Kidney (tissue), 22 donors: ENCODE results near the gene LIX1. TPM values are rescaled to one million over a fixed set of nuclear protein-coding genes. Genes with fewer than 3 reads are reported as not detected.
"Not testable (repeated sequence)": the region's sequence is repeated elsewhere in the genome, so short reads cannot be mapped to it uniquely, and the experiment has no call there.

ENCODE experiments used
- DNase-seq, 5 donors: peaks; one replicate each; pipeline ENCODE4 v3.0.0-alpha.2; 2013 to 2020
- FAIRE-seq: peaks from 2 replicates; lab custom pipeline; 2012; peaks lifted over from hg19 to GRCh38; lab: Jason Lieb, UNC
- H3K27ac ChIP-seq, 2 donors: one replicate each; pipeline ENCODE4 v1.7.0; 2013; ENCODE audit warnings: low read depth in 2 of 2, low read length in 2 of 2, inconsistent platforms in 1 of 2
- H3K27me3 ChIP-seq: one replicate; pipeline ENCODE4 v1.7.1; 2013; ENCODE audit warnings: low read length, inconsistent platforms; ENCODE audit not compliant: control insufficient read depth, insufficient read depth
- H3K36me3 ChIP-seq, 3 donors: one replicate each; pipeline versions ENCODE4 v1.7.0 to v1.7.1; 2013; ENCODE audit warnings: low read length in 3 of 3, control low read depth in 1 of 3, inconsistent platforms in 1 of 3; ENCODE audit not compliant: insufficient read depth in 3 of 3, control insufficient read depth in 2 of 3
- H3K4me1 ChIP-seq, 3 donors: one replicate each; pipeline versions ENCODE4 v1.7.0 to v1.7.1; 2013; ENCODE audit warnings: low read length in 3 of 3, inconsistent platforms in 1 of 3, low read depth in 1 of 3; ENCODE audit not compliant: control insufficient read depth in 2 of 3, insufficient read depth in 2 of 3
- H3K4me3 ChIP-seq, 3 donors: one replicate each; pipeline versions ENCODE4 v1.7.0 to v1.8.1; 2013; ENCODE audit warnings: low read length in 3 of 3, control low read depth in 1 of 3, inconsistent platforms in 1 of 3
- H3K9ac ChIP-seq, 3 donors: one replicate each; pipeline versions ENCODE4 v1.7.0 to v1.7.1; 2013; ENCODE audit warnings: low read length in 3 of 3, control low read depth in 1 of 3, inconsistent platforms in 1 of 3
- H3K9me3 ChIP-seq, 3 donors: one replicate each; pipeline versions ENCODE4 v1.7.0 to v1.7.1; 2013; ENCODE audit warnings: low read length in 3 of 3, control low read depth in 1 of 3, inconsistent platforms in 1 of 3; ENCODE audit not compliant: control insufficient read depth in 2 of 3, insufficient read depth in 1 of 3
- intact Hi-C: fragments of 100-400 bp; cut with DNase I; formaldehyde crosslinking; loops from one replicate; pipeline ENCODE4 v1.11.1; 2022
- long read RNA-seq, 10 donors: library from polyadenylated mRNA in 1 of 10; unstranded in 1 of 10; transcript quantifications; one replicate each; pipeline ENCODE4 v2.0.0 and lab custom pipeline, GENCODE V29; 2021 to 2026
- polyA plus RNA-seq: library from polyadenylated mRNA; stranded (reverse); fragments of 350-450 nt; fragmentation: Illumina TruSeq; extraction: RNeasy Lipid Tissue Mini Kit (QIAGEN cat#74804); gene quantifications from one replicate; pipeline ENCODE4 v1.2.3, GENCODE V29; 2014; ENCODE audit warnings: low read depth, low replicate concordance; ENCODE audit not compliant: insufficient read depth
- total RNA-seq: library from RNA; stranded (reverse); fragmentation: NEBNext Ultra II Directional; extraction: Animal tissue kit (Norgen Biotek cat#: 25700); gene quantifications from one replicate; pipeline ENCODE4 v1.2.1, GENCODE V29; 2021
- TF ChIP-seq, protein P1 (sequence below): IDR thresholded peaks from 3 replicates; pipeline ENCODE4 v1.5.1; 2012; ENCODE audit warnings: mild to moderate bottlenecking, moderate library complexity, borderline replicate concordance; ENCODE audit not compliant: insufficient read depth; ENCODE audit errors: extremely low read depth
- donor health status: control.
- donor health status: control.
- donor health status: control.
- donor health status: control.
- donor health status: control.
- donor health status: DM: yes; HTN: yes; CAD: no.
- donor health status: Normal renal cell carcinoma (clear cell type).

LIX1 gene
- total RNA-seq: 33.4 TPM
- polyA plus RNA-seq: 0.65 TPM
- long read RNA-seq, donor 1, full-length matches to known transcripts: 1 of 1 reads
- long read RNA-seq, donor 1, partial matches to known transcripts: 0 of 1 reads
- long read RNA-seq, donor 1, other reads (novel, unspliced or antisense): 0 of 1 reads
- long read RNA-seq, donor 2, full-length matches to known transcripts: 3 of 3 reads
- long read RNA-seq, donor 2, partial matches to known transcripts: 0 of 3 reads
- long read RNA-seq, donor 2, other reads (novel, unspliced or antisense): 0 of 3 reads
- long read RNA-seq, donor 3, full-length matches to known transcripts: 2 of 2 reads
- long read RNA-seq, donor 3, partial matches to known transcripts: 0 of 2 reads
- long read RNA-seq, donor 3, other reads (novel, unspliced or antisense): 0 of 2 reads
- long read RNA-seq, donor 4, full-length matches to known transcripts: 1 of 1 reads
- long read RNA-seq, donor 4, partial matches to known transcripts: 0 of 1 reads
- long read RNA-seq, donor 4, other reads (novel, unspliced or antisense): 0 of 1 reads
- long read RNA-seq, donor 5: 0 reads
- long read RNA-seq, donor 6, full-length matches to known transcripts: 4 of 4 reads
- long read RNA-seq, donor 6, partial matches to known transcripts: 0 of 4 reads
- long read RNA-seq, donor 6, other reads (novel, unspliced or antisense): 0 of 4 reads
- long read RNA-seq, donor 7, full-length matches to known transcripts: 20 of 28 reads
- long read RNA-seq, donor 7, partial matches to known transcripts: 6 of 28 reads
- long read RNA-seq, donor 7, other reads (novel, unspliced or antisense): 2 of 28 reads
- long read RNA-seq, donor 8, full-length matches to known transcripts: 3 of 3 reads
- long read RNA-seq, donor 8, partial matches to known transcripts: 0 of 3 reads
- long read RNA-seq, donor 8, other reads (novel, unspliced or antisense): 0 of 3 reads
- long read RNA-seq, donor 9, full-length matches to known transcripts: 1 of 1 reads
- long read RNA-seq, donor 9, partial matches to known transcripts: 0 of 1 reads
- long read RNA-seq, donor 9, other reads (novel, unspliced or antisense): 0 of 1 reads
- long read RNA-seq, donor 10, full-length matches to known transcripts: 4 of 4 reads
- long read RNA-seq, donor 10, partial matches to known transcripts: 0 of 4 reads
- long read RNA-seq, donor 10, other reads (novel, unspliced or antisense): 0 of 4 reads

- Histone ChIP-seq H3K9me3 (no peaks in the 10 kb centered on the region), H3K4me3 (no peak within 1 kb of the TSS), H3K27ac (no peak within 1 kb of the TSS), H3K36me3 (no peaks in the 10 kb centered on the region), H3K9ac (no peak within 1 kb of the TSS), H3K27me3 (no peaks in the 10 kb centered on the region), H3K4me1 (no peaks in the 10 kb centered on the region)
- FAIRE-seq: no peak
- TF ChIP-seq, protein P1, sequence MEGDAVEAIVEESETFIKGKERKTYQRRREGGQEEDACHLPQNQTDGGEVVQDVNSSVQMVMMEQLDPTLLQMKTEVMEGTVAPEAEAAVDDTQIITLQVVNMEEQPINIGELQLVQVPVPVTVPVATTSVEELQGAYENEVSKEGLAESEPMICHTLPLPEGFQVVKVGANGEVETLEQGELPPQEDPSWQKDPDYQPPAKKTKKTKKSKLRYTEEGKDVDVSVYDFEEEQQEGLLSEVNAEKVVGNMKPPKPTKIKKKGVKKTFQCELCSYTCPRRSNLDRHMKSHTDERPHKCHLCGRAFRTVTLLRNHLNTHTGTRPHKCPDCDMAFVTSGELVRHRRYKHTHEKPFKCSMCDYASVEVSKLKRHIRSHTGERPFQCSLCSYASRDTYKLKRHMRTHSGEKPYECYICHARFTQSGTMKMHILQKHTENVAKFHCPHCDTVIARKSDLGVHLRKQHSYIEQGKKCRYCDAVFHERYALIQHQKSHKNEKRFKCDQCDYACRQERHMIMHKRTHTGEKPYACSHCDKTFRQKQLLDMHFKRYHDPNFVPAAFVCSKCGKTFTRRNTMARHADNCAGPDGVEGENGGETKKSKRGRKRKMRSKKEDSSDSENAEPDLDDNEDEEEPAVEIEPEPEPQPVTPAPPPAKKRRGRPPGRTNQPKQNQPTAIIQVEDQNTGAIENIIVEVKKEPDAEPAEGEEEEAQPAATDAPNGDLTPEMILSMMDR: peak; percentile 62
- intact Hi-C loops: no loop called here
- peak in 4 of 5 donors; percentile 62 to 85 (median 74) for DNase-seq
Observed at GRCh38 chr5:97142521-97143254, at the start of gene LIX1. Gene LIX1, minus strand, starts transcription at chr5:97142611. Its CDS starts 35 bp downstream, at chr5:97142576.

DNA sequence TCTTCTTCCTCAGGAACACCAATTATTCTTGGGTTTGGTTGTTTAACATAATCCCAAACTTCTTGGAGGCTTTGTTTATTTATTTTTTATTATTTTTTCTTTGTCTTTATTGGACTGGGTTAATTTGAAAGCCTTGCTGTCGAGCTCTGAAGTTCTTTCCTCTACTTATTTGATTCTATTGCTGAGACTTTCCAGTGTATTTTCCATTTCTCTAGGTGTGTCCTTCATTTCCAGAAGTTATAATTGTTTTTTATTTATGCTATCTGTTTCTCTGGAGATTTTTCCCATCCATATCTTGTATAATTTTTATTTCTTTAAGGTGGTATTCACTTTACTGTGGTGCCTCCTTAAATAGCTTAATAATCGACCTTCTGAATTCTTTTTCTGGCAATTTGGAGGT is 49.5 kb upstream of the LIX1 start:
- no peaks in the 10 kb centered on the region for H3K4me1 ChIP-seq
- no peaks in the 10 kb centered on the region for H3K9me3 ChIP-seq
- FAIRE-seq (no peak), DNase-seq (no peak)
- H3K27ac ChIP-seq: no peak overlapping the region
- no peaks in the 10 kb centered on the region for H3K27me3 ChIP-seq
- TF ChIP-seq, protein P1: no peak
- no peak overlapping the region for H3K4me3 ChIP-seq
- no peaks in the 10 kb centered on the region for H3K36me3 ChIP-seq
- intact Hi-C loops: no loop called here
- no peak overlapping the region for H3K9ac ChIP-seq

DNA sequence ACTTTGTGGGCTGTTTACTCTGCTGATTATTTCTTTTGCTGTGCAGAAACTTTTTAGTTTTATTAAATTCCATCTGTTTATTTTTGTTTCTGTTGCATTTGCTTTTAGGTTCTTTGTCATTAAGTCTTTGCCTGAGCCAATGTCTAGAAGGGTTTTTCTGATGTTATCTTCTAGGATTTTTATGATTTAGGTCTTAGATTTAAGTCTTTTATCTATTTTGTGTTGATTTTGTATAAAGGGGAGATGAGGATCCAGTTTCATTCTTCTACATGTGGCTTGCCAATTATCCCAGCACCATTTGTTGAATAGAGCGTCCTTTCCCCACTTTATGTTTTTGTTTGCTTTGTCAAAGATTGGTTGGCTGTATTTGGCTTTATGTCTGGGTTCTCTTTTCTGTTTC is 47.1 kb upstream of the LIX1 start:
- H3K4me1 ChIP-seq, H3K36me3 ChIP-seq, DNase-seq, H3K27ac ChIP-seq, H3K27me3 ChIP-seq, H3K9ac ChIP-seq, H3K4me3 ChIP-seq, H3K9me3 ChIP-seq, FAIRE-seq, intact Hi-C loops: not testable (repeated sequence)
